Measurements from ENCODE around the gene ZG16.

DNA sequence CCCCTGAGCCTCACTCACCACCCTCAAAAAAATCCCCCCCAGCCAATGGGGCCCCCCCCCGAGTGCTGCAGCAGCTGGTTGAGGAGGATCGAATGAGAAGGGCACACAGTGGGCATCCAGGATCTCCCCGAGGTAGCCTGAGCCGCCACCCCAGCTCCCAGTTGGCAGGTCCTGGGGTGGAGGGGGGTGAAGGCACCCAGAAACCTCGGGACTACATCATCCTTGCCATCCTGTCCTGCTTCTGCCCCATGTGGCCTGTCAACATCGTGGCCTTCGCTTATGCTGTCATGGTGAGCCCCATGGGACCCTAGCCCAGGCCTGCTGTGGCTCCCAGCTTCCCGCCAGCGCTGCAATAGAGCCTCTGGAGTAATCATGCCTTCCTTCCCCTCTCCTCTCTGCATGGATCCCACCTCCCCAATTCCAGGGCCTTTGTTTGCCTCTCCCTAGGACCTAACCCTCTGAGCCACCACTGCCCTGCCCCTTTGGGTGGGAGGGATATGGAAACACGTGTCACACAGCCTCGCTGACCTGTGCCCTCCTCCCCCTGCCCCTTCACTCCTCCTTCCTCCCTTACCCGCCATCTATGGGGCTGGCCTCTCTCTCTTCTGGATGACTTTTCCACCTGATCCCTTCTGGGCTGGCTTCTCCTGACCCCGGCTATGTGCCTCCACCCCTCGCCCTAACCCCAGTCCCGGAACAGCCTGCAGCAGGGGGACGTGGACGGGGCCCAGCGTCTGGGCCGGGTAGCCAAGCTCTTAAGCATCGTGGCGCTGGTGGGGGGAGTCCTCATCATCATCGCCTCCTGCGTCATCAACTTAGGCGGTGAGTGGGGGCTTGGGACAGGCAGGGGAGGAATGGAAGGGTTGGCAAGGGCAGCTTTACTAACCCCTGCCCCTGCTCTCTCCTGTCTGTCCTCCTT lies 35.8 kb downstream of the ZG16 start:
- TF ChIP-seq, protein P1, sequence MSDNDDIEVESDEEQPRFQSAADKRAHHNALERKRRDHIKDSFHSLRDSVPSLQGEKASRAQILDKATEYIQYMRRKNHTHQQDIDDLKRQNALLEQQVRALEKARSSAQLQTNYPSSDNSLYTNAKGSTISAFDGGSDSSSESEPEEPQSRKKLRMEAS (IDR thresholded peaks at IDR 0.05), result no peak
- TF ChIP-seq USF1 (IDR thresholded peaks at IDR 0.05) (no peak), TEAD4 (IDR thresholded peaks at IDR 0.05) (no peak), CEBPB (IDR thresholded peaks at IDR 0.05) (no peak), EP300 (IDR thresholded peaks at IDR 0.05; ENCODE audit: borderline replicate concordance) (no peak), TAF1 (IDR thresholded peaks at IDR 0.05; ENCODE audit: low read depth) (no peak), REST (IDR thresholded peaks at IDR 0.05; ENCODE audit: low read depth) (no peak), YY1 (IDR thresholded peaks at IDR 0.05; ENCODE audit: low read depth) (no peak), FOXM1 (IDR thresholded peaks at IDR 0.05; ENCODE audit: borderline replicate concordance, low read depth) (no peak), TCF12 (IDR thresholded peaks at IDR 0.05; ENCODE audit: low read depth) (no peak), CREB1 (IDR thresholded peaks at IDR 0.05; ENCODE audit: low read depth) (no peak)
